ENCODE measurements around the gene ZSWIM5. TPM values are rescaled to one million over a fixed set of nuclear protein-coding genes. Genes with fewer than 3 reads are reported as not detected.
"Not testable (repeated sequence)": the region's sequence is repeated elsewhere in the genome, so short reads cannot be mapped to it uniquely, and the experiment has no call there.

ZSWIM5 gene
- total RNA-seq, 4 donors from 2014 or later, result 12.3 to 38.2 (median 13.7) TPM

DNA sequence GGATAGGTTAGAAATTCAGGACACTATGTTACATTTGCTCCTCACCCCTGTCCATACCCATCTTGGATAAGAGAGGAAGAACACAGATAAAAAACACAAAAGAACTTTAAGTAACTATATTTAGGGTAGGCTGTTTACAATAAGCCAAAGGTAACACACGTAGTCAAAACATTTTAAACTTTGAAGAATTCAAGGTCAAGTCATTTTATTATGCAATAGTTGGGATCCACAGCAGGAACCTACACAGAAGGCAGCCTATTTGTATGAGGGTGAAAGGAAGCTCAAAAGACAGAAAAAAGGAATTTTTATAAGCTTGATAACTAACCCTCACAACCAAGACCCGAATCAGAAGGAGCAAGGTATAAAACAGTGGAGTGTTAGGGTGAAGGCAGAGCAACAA, 89.6 kb downstream of the ZSWIM5 start:
- peaks cover 0 to 4% (median 0%) of the 10 kb centered on the region in 4 donors for H3K4me1 ChIP-seq
- H3K36me3 ChIP-seq, result no peaks in the 10 kb centered on the region
- no peak for DNase-seq
- H3K9me3 ChIP-seq, result no peaks in the 10 kb centered on the region
- intact Hi-C loops (cut with DNase I; ENCODE audit: low total_unique reads), result no loop called here
- in situ Hi-C loops (cut with MboI; ENCODE audit: low pct_ligation_motif_present in 1 of 4, low pct_unique_long_range_greater_than_20kb in 1 of 4, low sequenced_read_pairs in 3 of 4), result no loop called here
- H3K4me3 ChIP-seq, result no peak overlapping the region
- H3K27ac ChIP-seq, result no peak overlapping the region
- TF ChIP-seq POLR2A (IDR thresholded peaks at IDR 0.05), result no peak
- TF ChIP-seq, protein P1, sequence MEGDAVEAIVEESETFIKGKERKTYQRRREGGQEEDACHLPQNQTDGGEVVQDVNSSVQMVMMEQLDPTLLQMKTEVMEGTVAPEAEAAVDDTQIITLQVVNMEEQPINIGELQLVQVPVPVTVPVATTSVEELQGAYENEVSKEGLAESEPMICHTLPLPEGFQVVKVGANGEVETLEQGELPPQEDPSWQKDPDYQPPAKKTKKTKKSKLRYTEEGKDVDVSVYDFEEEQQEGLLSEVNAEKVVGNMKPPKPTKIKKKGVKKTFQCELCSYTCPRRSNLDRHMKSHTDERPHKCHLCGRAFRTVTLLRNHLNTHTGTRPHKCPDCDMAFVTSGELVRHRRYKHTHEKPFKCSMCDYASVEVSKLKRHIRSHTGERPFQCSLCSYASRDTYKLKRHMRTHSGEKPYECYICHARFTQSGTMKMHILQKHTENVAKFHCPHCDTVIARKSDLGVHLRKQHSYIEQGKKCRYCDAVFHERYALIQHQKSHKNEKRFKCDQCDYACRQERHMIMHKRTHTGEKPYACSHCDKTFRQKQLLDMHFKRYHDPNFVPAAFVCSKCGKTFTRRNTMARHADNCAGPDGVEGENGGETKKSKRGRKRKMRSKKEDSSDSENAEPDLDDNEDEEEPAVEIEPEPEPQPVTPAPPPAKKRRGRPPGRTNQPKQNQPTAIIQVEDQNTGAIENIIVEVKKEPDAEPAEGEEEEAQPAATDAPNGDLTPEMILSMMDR (IDR thresholded peaks at IDR 0.05), result no peak
- no peaks in the 10 kb centered on the region for H3K27me3 ChIP-seq
- 54 to 63% methylated on average over 2 of the region's 2 CpGs for WGBS, 2 donors (ENCODE audit: low coverage in 1 of 2)

- no peak for DNase-seq
- no peaks in the 10 kb centered on the region for H3K27me3 ChIP-seq
- H3K36me3 ChIP-seq, result no peaks in the 10 kb centered on the region
- H3K4me1 ChIP-seq, result peaks cover 0 to 4% (median 0%) of the 10 kb centered on the region in 4 donors
- no peaks in the 10 kb centered on the region for H3K9me3 ChIP-seq
- H3K4me3 ChIP-seq, result no peak overlapping the region
- no peak overlapping the region for H3K27ac ChIP-seq
- intact Hi-C loops (cut with DNase I; ENCODE audit: low total_unique reads) (no loop called here), in situ Hi-C loops (cut with MboI; ENCODE audit: low pct_ligation_motif_present in 1 of 4, low pct_unique_long_range_greater_than_20kb in 1 of 4, low sequenced_read_pairs in 3 of 4) (no loop called here)
- 60 to 74% methylated on average over 1 of the region's 1 CpG for WGBS, 2 donors (ENCODE audit: low coverage in 1 of 2)
- TF ChIP-seq POLR2AphosphoS5 (IDR thresholded peaks at IDR 0.05) (no peak), POLR2A (IDR thresholded peaks at IDR 0.05) (no peak), EP300 (IDR thresholded peaks at IDR 0.05; ENCODE audit: low read depth) (no peak)
- TF ChIP-seq, protein P1 (IDR thresholded peaks at IDR 0.05), result no peak
These were observed 90.1 kb downstream of the ZSWIM5 start for GRCh38 chr1:45116340-45116739.

GRCh38 chr1:45115198-45115597, 91.2 kb downstream of the ZSWIM5 start:
- H3K36me3 ChIP-seq; in situ Hi-C loops (cut with MboI; ENCODE audit: low pct_ligation_motif_present in 1 of 4, low pct_unique_long_range_greater_than_20kb in 1 of 4, low sequenced_read_pairs in 3 of 4); H3K4me1 ChIP-seq; intact Hi-C loops (cut with DNase I; ENCODE audit: low total_unique reads); H3K4me3 ChIP-seq; H3K27ac ChIP-seq; DNase-seq; H3K27me3 ChIP-seq; H3K9me3 ChIP-seq: not testable (repeated sequence)
- WGBS, 2 donors (ENCODE audit: low coverage in 1 of 2), result 94% methylated on average over 23 of the region's 33 CpGs; no CpG with 5 or more reads in 1 of the 2 donors

- 76 to 79% methylated on average over 3 of the region's 3 CpGs for WGBS, 2 donors (ENCODE audit: low coverage in 1 of 2)
- Histone ChIP-seq H3K4me3 (no peak overlapping the region), H3K27me3 (no peaks in the 10 kb centered on the region), H3K4me1 (peaks cover 0 to 4% (median 0%) of the 10 kb centered on the region in 4 donors), H3K27ac (no peak overlapping the region), H3K36me3 (no peaks in the 10 kb centered on the region), H3K9me3 (no peaks in the 10 kb centered on the region)
- in situ Hi-C loops (cut with MboI; ENCODE audit: low pct_ligation_motif_present in 1 of 4, low pct_unique_long_range_greater_than_20kb in 1 of 4, low sequenced_read_pairs in 3 of 4), result no loop called here
- intact Hi-C loops (cut with DNase I; ENCODE audit: low total_unique reads), result loop anchor here (2.0 kb wide), 1 partner anchor 46 kb away; no protein-coding TSS in a partner anchor
- TF ChIP-seq EP300 (IDR thresholded peaks at IDR 0.05; ENCODE audit: low read depth), result no peak
- TF ChIP-seq POLR2AphosphoS5 (IDR thresholded peaks at IDR 0.05), result no peak
- TF ChIP-seq, protein P1 (IDR thresholded peaks at IDR 0.05), result no peak
- TF ChIP-seq POLR2A (IDR thresholded peaks at IDR 0.05), result no peak
- no peak for DNase-seq
These were observed 93.7 kb downstream of the ZSWIM5 start for GRCh38 chr1:45112661-45113060.

DNA sequence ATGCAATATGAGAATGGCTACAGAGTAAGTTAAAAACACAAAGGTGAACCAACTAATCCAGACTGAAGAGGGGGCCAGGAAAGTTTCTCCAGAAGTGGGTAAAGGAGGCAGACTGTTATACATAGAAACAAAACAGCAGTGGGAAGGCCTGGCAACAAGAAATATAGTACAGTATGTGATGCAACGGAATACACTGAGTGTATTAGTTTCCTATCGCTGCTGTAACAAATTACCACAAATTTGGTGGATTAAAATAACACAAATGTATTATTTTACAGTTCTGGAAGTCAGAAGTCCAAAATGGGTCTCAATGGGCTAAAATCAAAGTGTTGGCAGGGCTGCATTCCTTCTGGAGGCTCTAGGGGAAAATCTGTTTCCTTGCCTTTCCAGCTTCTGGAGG, 95.2 kb downstream of the ZSWIM5 start:
- in situ Hi-C loops (cut with MboI; ENCODE audit: low pct_ligation_motif_present in 1 of 4, low pct_unique_long_range_greater_than_20kb in 1 of 4, low sequenced_read_pairs in 3 of 4) (no loop called here), intact Hi-C loops (cut with DNase I; ENCODE audit: low total_unique reads) (no loop called here)
- no peaks in the 10 kb centered on the region for H3K27me3 ChIP-seq
- TF ChIP-seq POLR2AphosphoS5 (IDR thresholded peaks at IDR 0.05), result no peak
- TF ChIP-seq EP300 (IDR thresholded peaks at IDR 0.05; ENCODE audit: low read depth), result no peak
- TF ChIP-seq, protein P1 (IDR thresholded peaks at IDR 0.05), result no peak
- TF ChIP-seq POLR2A (IDR thresholded peaks at IDR 0.05), result no peak
- 91 to 96% methylated on average over 2 of the region's 2 CpGs for WGBS, 2 donors (ENCODE audit: low coverage in 1 of 2)
- no peak overlapping the region for H3K27ac ChIP-seq
- H3K36me3 ChIP-seq, result no peaks in the 10 kb centered on the region
- H3K4me1 ChIP-seq, result no peaks in the 10 kb centered on the region
- no peak overlapping the region for H3K4me3 ChIP-seq
- no peak for DNase-seq
- H3K9me3 ChIP-seq, result no peaks in the 10 kb centered on the region

Measured in transverse colon (tissue), 4 donors.